Measurements from ENCODE around the gene HSF4. TPM values are rescaled to one million over a fixed set of nuclear protein-coding genes. Genes with fewer than 3 reads are reported as not detected.

Gene HSF4
- total RNA-seq, 3 donors from 2014 or later: 2.8 to 6.1 (median 4.0) TPM

GRCh38 chr16:67202426-67202825 lies 37.9 kb downstream of the HSF4 start:
- H3K9me3 Mint-ChIP-seq: no peaks in the 10 kb centered on the region
- no peak for ATAC-seq
- peaks cover 7% of the 10 kb centered on the region for H3K36me3 Mint-ChIP-seq (ENCODE audit: insufficient read depth)
- H3K4me3 Mint-ChIP-seq: no peak overlapping the region
- H3K27me3 Mint-ChIP-seq (ENCODE audit: low read depth): no peaks in the 10 kb centered on the region
- H3K4me1 Mint-ChIP-seq (ENCODE audit: low read depth): no peaks in the 10 kb centered on the region
- no peak for DNase-seq

DNA sequence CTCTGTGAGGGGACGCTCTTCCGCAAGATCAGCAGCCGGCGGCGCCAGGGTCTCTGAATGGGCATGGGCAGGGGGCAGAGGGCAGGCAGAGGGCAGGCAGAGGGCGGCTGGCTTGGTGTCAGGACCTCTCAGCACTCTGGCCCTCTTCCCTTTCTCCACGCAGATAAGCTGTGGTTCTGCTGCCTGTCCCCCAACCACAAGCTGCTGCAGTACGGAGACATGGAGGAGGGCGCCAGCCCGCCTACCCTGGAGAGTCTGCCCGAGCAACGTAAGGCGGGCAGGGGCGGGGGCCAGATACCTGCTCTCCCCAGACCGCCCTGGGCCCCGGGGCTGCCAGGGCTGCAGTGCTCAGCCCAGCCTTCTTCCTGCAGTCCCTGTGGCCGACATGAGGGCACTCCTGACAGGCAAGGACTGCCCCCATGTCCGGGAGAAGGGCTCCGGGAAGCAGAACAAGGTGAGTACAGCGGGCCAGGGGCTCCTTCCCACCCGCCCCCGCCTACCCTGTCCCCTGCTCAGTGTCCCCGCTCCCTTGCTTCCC lies 38.5 kb downstream of the HSF4 start:
- Mint-ChIP-seq H3K36me3 (ENCODE audit: insufficient read depth) (peaks cover 7% of the 10 kb centered on the region), H3K27me3 (ENCODE audit: low read depth) (no peaks in the 10 kb centered on the region), H3K9me3 (no peaks in the 10 kb centered on the region), H3K4me1 (ENCODE audit: low read depth) (no peaks in the 10 kb centered on the region), H3K4me3 (no peak overlapping the region)
- no peak for DNase-seq
- ATAC-seq: no peak

- H3K9me3 Mint-ChIP-seq: no peaks in the 10 kb centered on the region
- ATAC-seq: no peak
- no peaks in the 10 kb centered on the region for H3K4me1 Mint-ChIP-seq (ENCODE audit: low read depth)
- H3K36me3 Mint-ChIP-seq (ENCODE audit: insufficient read depth): peaks cover 4% of the 10 kb centered on the region
- H3K27me3 Mint-ChIP-seq (ENCODE audit: low read depth): no peaks in the 10 kb centered on the region
- DNase-seq: no peak
- no peak overlapping the region for H3K4me3 Mint-ChIP-seq
Measured at GRCh38 chr16:67204076-67204475, 39.5 kb downstream of the HSF4 start.

- ATAC-seq (no peak), DNase-seq (no peak)
- H3K36me3 Mint-ChIP-seq (ENCODE audit: insufficient read depth): peaks cover 2% of the 10 kb centered on the region
- no peak overlapping the region for H3K4me3 Mint-ChIP-seq
- H3K9me3 Mint-ChIP-seq: no peaks in the 10 kb centered on the region
- no peaks in the 10 kb centered on the region for H3K4me1 Mint-ChIP-seq (ENCODE audit: low read depth)
- H3K27me3 Mint-ChIP-seq (ENCODE audit: low read depth): no peaks in the 10 kb centered on the region
Measured at GRCh38 chr16:67206129-67206837, 41.7 kb downstream of the HSF4 start.

GRCh38 chr16:67206838-67207248 lies 42.3 kb downstream of the HSF4 start:
- ATAC-seq: no peak
- Mint-ChIP-seq H3K27me3 (ENCODE audit: low read depth) (no peaks in the 10 kb centered on the region), H3K4me3 (no peak overlapping the region), H3K9me3 (no peaks in the 10 kb centered on the region), H3K4me1 (ENCODE audit: low read depth) (no peaks in the 10 kb centered on the region), H3K36me3 (ENCODE audit: insufficient read depth) (peaks cover 4% of the 10 kb centered on the region)
- DNase-seq: no peak

DNA sequence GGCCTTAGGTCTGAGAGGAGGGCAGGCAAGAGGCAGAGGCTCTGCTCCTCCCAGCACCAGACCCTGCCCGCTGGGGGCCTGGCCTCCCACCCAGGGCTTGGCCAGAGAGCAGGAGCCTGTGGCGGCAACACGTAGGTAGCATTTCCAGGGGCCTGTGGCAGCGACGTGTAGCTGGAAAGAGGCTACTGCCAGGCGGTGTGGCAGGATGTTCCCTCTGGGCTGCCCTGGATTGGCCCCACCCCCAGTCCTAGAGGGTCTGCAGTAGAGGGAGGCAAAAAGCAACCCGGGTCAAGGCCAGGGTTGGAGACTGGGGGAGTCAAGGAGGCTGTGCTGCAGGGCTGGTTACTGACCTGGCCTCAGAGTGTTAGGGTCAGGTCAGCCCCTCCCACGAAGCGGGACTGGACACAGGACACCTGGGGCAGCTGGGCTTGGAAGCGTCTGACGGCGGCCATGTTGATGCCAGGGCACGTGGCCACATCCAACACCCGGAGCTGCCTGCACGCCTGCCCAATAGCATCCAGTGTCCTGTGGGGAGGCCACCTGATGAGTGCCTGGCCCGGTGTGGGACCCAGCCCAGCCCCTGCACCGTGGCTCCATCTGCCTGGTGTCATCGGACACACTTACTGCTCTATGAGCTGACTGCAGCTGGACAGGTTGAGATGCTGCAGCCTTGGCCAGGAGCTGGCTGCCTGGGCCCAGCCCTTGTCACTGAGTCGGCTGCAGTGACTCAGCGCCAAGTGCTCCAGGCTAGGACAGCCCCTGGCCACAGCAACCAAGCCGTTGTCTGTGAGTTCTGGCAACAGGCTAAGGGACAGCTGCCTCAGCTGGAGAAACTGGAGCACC lies 42.9 kb downstream of the HSF4 start:
- no peak overlapping the region for H3K4me3 Mint-ChIP-seq
- H3K4me1 Mint-ChIP-seq (ENCODE audit: low read depth): no peaks in the 10 kb centered on the region
- DNase-seq (no peak), ATAC-seq (no peak)
- H3K9me3 Mint-ChIP-seq: no peaks in the 10 kb centered on the region
- H3K36me3 Mint-ChIP-seq (ENCODE audit: insufficient read depth): peaks cover 5% of the 10 kb centered on the region
- no peaks in the 10 kb centered on the region for H3K27me3 Mint-ChIP-seq (ENCODE audit: low read depth)

DNA sequence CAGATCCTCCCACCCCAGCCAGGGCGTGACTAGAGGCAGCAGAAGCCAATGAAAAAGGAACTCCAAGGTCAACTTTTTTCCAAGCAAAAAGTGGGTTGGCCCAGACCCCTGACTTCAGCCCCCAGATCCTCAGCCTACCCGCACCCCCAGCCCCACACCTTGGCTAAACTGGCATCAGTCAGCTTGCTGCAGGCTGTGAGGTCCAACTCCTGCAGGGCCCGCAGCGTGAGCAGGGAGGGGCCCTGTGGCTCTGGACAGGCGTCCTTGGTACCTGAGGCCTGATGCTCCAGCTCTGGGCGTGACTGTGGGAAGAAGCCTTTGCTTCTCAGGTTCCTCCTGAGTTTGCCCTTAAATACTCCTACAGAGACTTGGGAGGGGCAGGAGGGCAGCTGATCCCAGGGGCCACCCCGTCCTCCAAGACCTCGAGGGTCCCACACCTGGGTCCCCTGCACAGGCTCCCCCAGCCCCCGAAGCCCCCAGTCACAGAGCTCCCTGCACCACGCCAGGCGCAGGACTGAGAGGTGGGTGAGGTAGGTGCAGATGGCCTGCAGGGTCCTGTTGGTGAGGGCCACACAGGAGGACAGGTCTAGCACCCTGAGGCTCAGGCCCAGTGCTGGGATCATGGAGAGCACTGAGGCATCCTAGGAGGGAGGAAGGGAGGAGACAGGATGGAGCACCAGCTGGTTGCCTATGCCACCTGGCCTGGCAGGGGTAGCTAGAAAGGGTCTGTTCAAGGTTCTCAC lies 43.8 kb downstream of the HSF4 start:
- H3K36me3 Mint-ChIP-seq (ENCODE audit: insufficient read depth): peaks cover 5% of the 10 kb centered on the region
- no peaks in the 10 kb centered on the region for H3K4me1 Mint-ChIP-seq (ENCODE audit: low read depth)
- H3K9me3 Mint-ChIP-seq: no peaks in the 10 kb centered on the region
- no peaks in the 10 kb centered on the region for H3K27me3 Mint-ChIP-seq (ENCODE audit: low read depth)
- H3K4me3 Mint-ChIP-seq: no peak overlapping the region
- no peak for ATAC-seq
- DNase-seq: no peak

DNA sequence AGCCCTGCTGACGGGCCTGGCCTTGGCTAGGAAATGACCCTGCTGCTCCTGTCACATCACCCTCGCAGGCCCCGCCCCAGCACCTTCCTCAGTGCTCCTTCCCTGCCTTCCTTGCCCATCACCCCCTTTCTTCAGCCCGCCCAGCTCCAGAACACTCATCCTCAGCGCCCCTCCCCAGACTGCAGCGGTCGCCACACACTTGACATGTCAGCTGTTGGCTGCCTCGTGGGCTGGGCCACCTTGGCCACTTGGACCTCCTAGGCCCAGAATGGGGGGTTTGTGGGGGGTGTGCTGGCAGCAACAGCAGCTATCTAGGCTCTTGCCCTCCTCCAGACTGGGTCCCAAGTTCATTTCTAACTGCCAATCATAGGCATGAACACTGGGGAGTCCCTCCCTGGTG lies 45.0 kb downstream of the HSF4 start:
- DNase-seq: no peak
- no peak overlapping the region for H3K4me3 Mint-ChIP-seq
- H3K27me3 Mint-ChIP-seq (ENCODE audit: low read depth): no peaks in the 10 kb centered on the region
- no peaks in the 10 kb centered on the region for H3K4me1 Mint-ChIP-seq (ENCODE audit: low read depth)
- H3K9me3 Mint-ChIP-seq: no peaks in the 10 kb centered on the region
- ATAC-seq: no peak
- H3K36me3 Mint-ChIP-seq (ENCODE audit: insufficient read depth): peaks cover 5% of the 10 kb centered on the region

DNA sequence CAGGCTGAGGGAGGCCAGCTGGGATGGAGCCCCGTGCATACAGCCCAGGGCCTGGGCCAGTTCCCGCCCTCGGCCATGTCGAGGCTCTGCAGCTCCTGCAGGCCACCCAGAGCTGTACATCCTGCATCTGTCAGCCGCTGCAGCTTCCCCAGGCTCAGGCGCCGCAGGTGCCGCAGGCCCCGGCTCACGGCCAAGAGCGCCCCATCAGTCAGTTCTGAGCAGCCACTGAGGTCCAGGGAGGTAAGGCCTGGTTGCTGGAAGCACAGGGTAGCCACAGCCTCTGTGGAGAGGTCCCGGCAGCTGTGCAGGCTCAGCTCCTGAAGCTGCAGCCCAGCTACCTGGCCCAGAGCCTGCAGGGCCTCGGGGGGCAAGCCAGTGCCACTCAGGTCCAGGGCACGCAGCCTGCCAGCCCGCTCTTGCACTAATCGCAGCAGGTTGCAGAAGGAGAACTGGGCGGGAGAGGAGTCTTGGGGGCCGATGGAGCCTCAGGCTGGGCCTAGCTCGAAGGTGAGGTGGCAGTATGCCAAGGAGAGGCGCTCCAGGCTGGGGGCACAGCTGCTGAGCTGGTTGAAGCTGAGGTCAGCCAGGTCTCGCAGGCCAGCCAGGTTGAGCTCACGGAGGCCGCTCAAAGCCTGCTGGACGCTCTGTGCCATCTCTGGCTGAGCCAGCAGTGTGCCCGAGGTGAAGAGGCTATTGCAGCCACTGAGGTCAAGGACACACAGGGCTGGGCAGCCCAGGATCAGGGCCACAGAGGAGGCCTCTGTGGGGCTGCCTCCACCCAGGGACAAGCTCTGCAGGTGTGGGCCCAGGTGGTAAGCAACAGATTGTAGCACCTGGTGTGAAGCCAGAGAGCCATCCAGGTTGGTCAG lies 45.8 kb downstream of the HSF4 start:
- H3K4me3 Mint-ChIP-seq: no peak overlapping the region
- no peaks in the 10 kb centered on the region for H3K4me1 Mint-ChIP-seq (ENCODE audit: low read depth)
- H3K9me3 Mint-ChIP-seq: no peaks in the 10 kb centered on the region
- no peaks in the 10 kb centered on the region for H3K27me3 Mint-ChIP-seq (ENCODE audit: low read depth)
- ATAC-seq (no peak), DNase-seq (no peak)
- peaks cover 5% of the 10 kb centered on the region for H3K36me3 Mint-ChIP-seq (ENCODE audit: insufficient read depth)

DNA sequence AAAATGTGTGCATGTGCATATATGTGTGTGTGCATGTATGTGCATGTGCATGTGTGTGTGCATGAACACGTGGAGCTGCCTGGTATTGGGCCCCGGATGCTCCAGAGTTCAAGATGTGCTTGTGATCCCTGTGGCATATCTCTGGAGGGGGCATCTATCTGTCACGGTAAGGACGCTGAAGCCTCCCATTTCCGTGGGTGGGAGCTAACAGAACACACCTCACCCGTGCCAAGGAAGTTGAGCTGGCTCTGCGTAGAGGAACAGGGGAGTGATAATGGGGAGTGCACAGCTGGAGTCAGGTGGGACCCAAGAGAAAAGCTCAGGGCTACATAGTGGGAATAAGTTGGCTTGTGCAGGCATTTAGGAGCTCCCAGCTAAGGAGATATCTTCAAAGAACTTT lies 47.1 kb downstream of the HSF4 start:
- ATAC-seq (no peak), DNase-seq (no peak)
- peaks cover 3% of the 10 kb centered on the region for H3K36me3 Mint-ChIP-seq (ENCODE audit: insufficient read depth)
- H3K4me1 Mint-ChIP-seq (ENCODE audit: low read depth): no peaks in the 10 kb centered on the region
- H3K27me3 Mint-ChIP-seq (ENCODE audit: low read depth): no peaks in the 10 kb centered on the region
- H3K9me3 Mint-ChIP-seq: no peaks in the 10 kb centered on the region
- no peak overlapping the region for H3K4me3 Mint-ChIP-seq

DNA sequence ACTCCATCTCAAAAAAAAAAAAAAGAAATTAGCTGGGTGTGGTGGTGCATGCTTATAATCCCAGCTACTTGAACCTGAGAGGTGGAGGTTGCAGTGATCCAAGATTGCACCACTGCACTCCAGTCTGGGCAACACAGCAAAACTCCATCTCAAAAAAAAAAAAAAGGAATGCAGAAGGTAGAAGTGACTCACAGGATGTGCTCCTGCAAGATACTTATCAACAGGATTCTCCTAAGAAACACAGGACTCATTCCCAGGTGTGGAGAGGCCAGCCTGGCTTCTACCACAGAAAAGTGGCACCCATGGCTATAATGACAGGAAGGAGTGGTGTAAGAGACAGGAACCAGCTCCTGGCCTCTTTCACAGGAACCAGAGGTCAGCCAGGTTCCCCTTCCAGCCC lies 48.2 kb downstream of the HSF4 start:
- H3K4me1 Mint-ChIP-seq (ENCODE audit: low read depth): no peaks in the 10 kb centered on the region
- no peaks in the 10 kb centered on the region for H3K9me3 Mint-ChIP-seq
- H3K36me3 Mint-ChIP-seq (ENCODE audit: insufficient read depth): peaks cover 8% of the 10 kb centered on the region
- H3K27me3 Mint-ChIP-seq (ENCODE audit: low read depth): no peaks in the 10 kb centered on the region
- DNase-seq: no peak
- no peak for ATAC-seq
- no peak overlapping the region for H3K4me3 Mint-ChIP-seq

DNA sequence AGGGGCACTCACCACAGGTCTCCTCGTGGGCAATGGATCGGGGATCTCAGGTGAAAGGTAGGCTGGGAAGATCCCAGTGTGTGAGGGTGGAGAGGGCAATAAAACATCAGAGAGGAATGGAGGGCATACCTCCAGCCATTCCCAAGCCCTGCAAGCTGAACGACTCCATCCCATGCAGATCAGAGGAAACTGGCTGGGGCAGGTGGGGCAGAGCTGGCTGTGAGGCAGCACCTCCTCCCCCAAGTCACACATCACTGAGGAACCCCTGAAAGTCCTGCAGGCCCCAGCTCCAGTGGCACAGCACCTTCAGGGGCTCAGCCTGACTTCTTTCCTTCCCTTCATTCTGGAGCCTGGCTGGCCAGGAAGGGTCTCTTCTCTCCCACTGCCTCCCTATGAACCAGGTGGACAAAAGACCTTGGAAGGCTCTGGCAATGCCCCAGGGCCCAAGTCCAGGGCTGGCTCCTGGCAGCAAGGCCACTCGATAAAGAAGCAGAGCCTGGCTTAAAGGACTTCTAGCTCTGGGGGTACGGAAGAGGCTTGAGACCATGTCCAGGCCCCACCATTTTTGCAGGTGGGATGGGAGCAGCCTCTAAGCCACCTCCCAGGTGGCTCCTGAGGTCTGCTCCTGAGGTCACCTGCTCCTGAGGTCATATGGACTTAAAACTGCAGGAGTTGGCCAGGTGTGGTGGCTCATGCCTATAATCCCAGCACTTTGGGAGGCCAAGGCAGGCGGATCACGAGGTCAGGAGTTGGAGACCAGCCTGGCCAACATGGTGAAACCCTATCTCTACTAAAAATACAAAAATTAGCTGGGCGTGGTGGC lies 48.9 kb downstream of the HSF4 start:
- no peak overlapping the region for H3K4me3 Mint-ChIP-seq

GRCh38 chr16:67215706-67216105 lies 51.2 kb downstream of the HSF4 start:
- Mint-ChIP-seq H3K36me3 (ENCODE audit: insufficient read depth) (peaks cover 12% of the 10 kb centered on the region), H3K4me1 (ENCODE audit: low read depth) (no peaks in the 10 kb centered on the region), H3K9me3 (no peaks in the 10 kb centered on the region), H3K27me3 (ENCODE audit: low read depth) (no peaks in the 10 kb centered on the region), H3K4me3 (no peak overlapping the region)
- ATAC-seq (no peak), DNase-seq (no peak)

More for the DNA sequence above, 48.9 kb downstream of the HSF4 start:
- Mint-ChIP-seq H3K36me3 (ENCODE audit: insufficient read depth) (peaks cover 8% of the 10 kb centered on the region), H3K4me1 (ENCODE audit: low read depth) (no peaks in the 10 kb centered on the region), H3K27me3 (ENCODE audit: low read depth) (no peaks in the 10 kb centered on the region), H3K9me3 (no peaks in the 10 kb centered on the region)
- no peak for ATAC-seq
- no peak for DNase-seq
